ENCODE data around the gene LSM2. TPM values are rescaled to one million over a fixed set of nuclear protein-coding genes. Genes with fewer than 3 reads are reported as not detected.

The LSM2 gene
- total RNA-seq, 8 experiments from 2014 or later: 34.8 to 79.8 (median 47.1) TPM

- 28 to 100% (median 48%) methylated on average over 1 to 5 of the region's 12 CpGs for WGBS, 10 experiments
- ATAC-seq (replicated peaks in 6 of 8): peak in 4 of 8 experiments; percentile 3 to 35 (median 19)
- Histone ChIP-seq H3K4me3 (no peak overlapping the region), H3K27ac (no peak overlapping the region), H3K4me1 (replicated peaks in 1 of 2) (peaks cover 7 to 12% of the 10 kb centered on the region in 2 donors)
- in situ Hi-C loops (cut with MboI; ENCODE audit: low pct_unique_long_range_greater_than_20kb in 2 of 9, low sequenced_read_pairs in 9 of 9, unreplicated experiment in 9 of 9): no loop called here
Measured at GRCh38 chr6:31791324-31792089, 15.3 kb downstream of the LSM2 start.

GRCh38 chr6:31785475-31785874, 21.3 kb downstream of the LSM2 start:
- in situ Hi-C loops (cut with MboI; ENCODE audit: low pct_unique_long_range_greater_than_20kb in 2 of 9, low sequenced_read_pairs in 9 of 9, unreplicated experiment in 9 of 9): no loop called here
- Histone ChIP-seq H3K27ac (no peak overlapping the region), H3K4me3 (no peak overlapping the region), H3K4me1 (replicated peaks in 1 of 2) (no peaks in the 10 kb centered on the region)
- ATAC-seq (replicated peaks in 6 of 8): no peak
- WGBS, 10 experiments: 84 to 100% (median 98%) methylated on average over 1 to 10 of the region's 11 CpGs; no CpG with 5 or more reads in 4 of the 10 experiments

GRCh38 chr6:31784098-31784925, 22.5 kb downstream of the LSM2 start:
- no peaks in the 10 kb centered on the region for H3K4me1 ChIP-seq (replicated peaks in 1 of 2)
- 80 to 100% (median 97%) methylated on average over 1 to 5 of the region's 15 CpGs; no CpG with 5 or more reads in 2 of the 10 experiments for WGBS, 10 experiments

GRCh38 chr6:31782126-31782855, 24.5 kb downstream of the LSM2 start:
- H3K4me1 ChIP-seq (replicated peaks in 1 of 2): peaks cover 5 to 7% of the 10 kb centered on the region in 2 donors
- 20 to 100% (median 93%) methylated on average over 1 to 7 of the region's 32 CpGs; no CpG with 5 or more reads in 4 of the 10 experiments for WGBS, 10 experiments
- peak in 2 of 8 experiments; percentile 6 to 38 for ATAC-seq (replicated peaks in 6 of 8)
- H3K27ac ChIP-seq: no peak overlapping the region
- no peak overlapping the region for H3K4me3 ChIP-seq
- in situ Hi-C loops (cut with MboI; ENCODE audit: low pct_unique_long_range_greater_than_20kb in 2 of 9, low sequenced_read_pairs in 9 of 9, unreplicated experiment in 9 of 9): no loop called here

More at GRCh38 chr6:31784098-31784925, 22.5 kb downstream of the LSM2 start:
- in situ Hi-C loops (cut with MboI; ENCODE audit: low pct_unique_long_range_greater_than_20kb in 2 of 9, low sequenced_read_pairs in 9 of 9, unreplicated experiment in 9 of 9): no loop called here
- ATAC-seq (replicated peaks in 6 of 8): no peak
- Histone ChIP-seq H3K27ac (no peak overlapping the region), H3K4me3 (no peak overlapping the region)

GRCh38 chr6:31781244-31782125, 25.3 kb downstream of the LSM2 start:
- no peak for ATAC-seq (replicated peaks in 6 of 8)
- Histone ChIP-seq H3K4me3 (no peak overlapping the region), H3K27ac (no peak overlapping the region), H3K4me1 (replicated peaks in 1 of 2) (peaks cover 13 to 15% of the 10 kb centered on the region in 2 donors)
- 80 to 100% (median 99%) methylated on average over 1 to 6 of the region's 23 CpGs; no CpG with 5 or more reads in 4 of the 10 experiments for WGBS, 10 experiments
- in situ Hi-C loops (cut with MboI; ENCODE audit: low pct_unique_long_range_greater_than_20kb in 2 of 9, low sequenced_read_pairs in 9 of 9, unreplicated experiment in 9 of 9): no loop called here

GRCh38 chr6:31780507-31781243, 26.1 kb downstream of the LSM2 start:
- in situ Hi-C loops (cut with MboI; ENCODE audit: low pct_unique_long_range_greater_than_20kb in 2 of 9, low sequenced_read_pairs in 9 of 9, unreplicated experiment in 9 of 9): no loop called here
- Histone ChIP-seq H3K4me3 (no peak overlapping the region), H3K27ac (no peak overlapping the region), H3K4me1 (replicated peaks in 1 of 2) (peaks cover 13 to 17% of the 10 kb centered on the region in 2 donors)
- no peak for ATAC-seq (replicated peaks in 6 of 8)
- WGBS, 10 experiments: 83 to 100% (median 93%) methylated on average over 1 to 11 of the region's 20 CpGs; no CpG with 5 or more reads in 5 of the 10 experiments

- H3K4me3 ChIP-seq: no peak overlapping the region
- ATAC-seq (replicated peaks in 6 of 8): no peak
- WGBS, 10 experiments: 90 to 100% (median 94%) methylated on average over 2 to 8 of the region's 10 CpGs; no CpG with 5 or more reads in 6 of the 10 experiments
- no peak overlapping the region for H3K27ac ChIP-seq
- in situ Hi-C loops (cut with MboI; ENCODE audit: low pct_unique_long_range_greater_than_20kb in 2 of 9, low sequenced_read_pairs in 9 of 9, unreplicated experiment in 9 of 9): no loop called here
- peaks cover 13 to 17% of the 10 kb centered on the region in 2 donors for H3K4me1 ChIP-seq (replicated peaks in 1 of 2)
Measured at GRCh38 chr6:31779908-31780307, 26.9 kb downstream of the LSM2 start.

- WGBS, 10 experiments: 93 to 100% (median 94%) methylated on average over 1 to 8 of the region's 43 CpGs; no CpG with 5 or more reads in 7 of the 10 experiments
Measured at GRCh38 chr6:31778999-31779885, 27.5 kb downstream of the LSM2 start.

GRCh38 chr6:31778193-31778592, 28.6 kb downstream of the LSM2 start:
- in situ Hi-C loops (cut with MboI; ENCODE audit: low pct_unique_long_range_greater_than_20kb in 2 of 9, low sequenced_read_pairs in 9 of 9, unreplicated experiment in 9 of 9): no loop called here
- 83 to 100% (median 100%) methylated on average over 1 of the region's 5 CpGs; no CpG with 5 or more reads in 5 of the 10 experiments for WGBS, 10 experiments
- Histone ChIP-seq H3K4me1 (replicated peaks in 1 of 2) (peaks cover 13 to 17% of the 10 kb centered on the region in 2 donors), H3K27ac (no peak overlapping the region), H3K4me3 (no peak overlapping the region)
- no peak for ATAC-seq (replicated peaks in 6 of 8)

More at GRCh38 chr6:31778999-31779885, 27.5 kb downstream of the LSM2 start:
- Histone ChIP-seq H3K4me1 (replicated peaks in 1 of 2) (peaks cover 13 to 17% of the 10 kb centered on the region in 2 donors), H3K27ac (no peak overlapping the region), H3K4me3 (no peak overlapping the region)
- in situ Hi-C loops (cut with MboI; ENCODE audit: low pct_unique_long_range_greater_than_20kb in 2 of 9, low sequenced_read_pairs in 9 of 9, unreplicated experiment in 9 of 9): no loop called here
- no peak for ATAC-seq (replicated peaks in 6 of 8)

GRCh38 chr6:31777667-31778050, 29.1 kb downstream of the LSM2 start:
- Histone ChIP-seq H3K4me3 (no peak overlapping the region), H3K4me1 (replicated peaks in 1 of 2) (peaks cover 13 to 17% of the 10 kb centered on the region in 2 donors), H3K27ac (no peak overlapping the region)
- ATAC-seq (replicated peaks in 6 of 8): no peak
- in situ Hi-C loops (cut with MboI; ENCODE audit: low pct_unique_long_range_greater_than_20kb in 2 of 9, low sequenced_read_pairs in 9 of 9, unreplicated experiment in 9 of 9): no loop called here
- whole genome bisulfite sequencing, 10 experiments: 90 to 100% (median 100%) methylated on average over 1 to 3 of the region's 5 CpGs; no CpG with 5 or more reads in 7 of the 10 experiments

All from motor neuron (in vitro differentiated cells).